K562 (cell line): Measurements from ENCODE around the gene GPR153. TPM values are rescaled to one million over a fixed set of nuclear protein-coding genes. Genes with fewer than 3 reads are reported as not detected.

ENCODE experiments used
- ARID4B ChIP-seq: sonication (generic); formaldehyde crosslinking; IDR thresholded peaks from 2 replicates; pipeline ENCODE4 v1.8.0; 2022; ENCODE audit warnings: mild to moderate bottlenecking, missing genetic modification reagents
- ARNT ChIP-seq, 2 experiments: fragments of 450-650 bp; IDR thresholded peaks; 2 replicates each; pipeline ENCODE4 v1.6.1; 2016; ENCODE audit warnings: mild to moderate bottlenecking in 1 of 2
- CREB5 ChIP-seq: fragments of 250-450 bp; sonication (Bioruptor Pico); IDR thresholded peaks from 2 replicates; pipeline ENCODE4 v1.5.0; 2020; ENCODE audit warnings: mild to moderate bottlenecking
- CREM ChIP-seq: IDR thresholded peaks from 2 replicates; pipeline ENCODE4 v1.6.1; 2014; ENCODE audit warnings: antibody characterized with exemption, low read depth
- EGR1 ChIP-seq: fragments of 450-650 bp; conservative IDR thresholded peaks from 2 replicates; pipeline ENCODE4 v1.6.1; 2017; ENCODE audit warnings: mild to moderate bottlenecking
- HDGF ChIP-seq: fragments of 450-650 bp; IDR thresholded peaks from 2 replicates; pipeline ENCODE4 v1.6.1; 2016
- ILK ChIP-seq: fragments of 450-650 bp; IDR thresholded peaks from 2 replicates; pipeline ENCODE4 v1.6.1; 2016; ENCODE audit warnings: missing genetic modification characterization, low read depth, mild to moderate bottlenecking, missing compliant biosample characterization, moderate library complexity, borderline replicate concordance
- L3MBTL2 ChIP-seq: fragments of 450-650 bp; IDR thresholded peaks from 2 replicates; pipeline ENCODE4 v1.6.1; 2016; ENCODE audit warnings: mild to moderate bottlenecking, moderate library complexity
- PHB2 ChIP-seq: fragments of 450-650 bp; IDR thresholded peaks from 2 replicates; pipeline ENCODE4 v1.6.1; 2017; ENCODE audit warnings: low read depth
- TCF7 ChIP-seq: sonication (generic); IDR thresholded peaks from 2 replicates; pipeline ENCODE4 v1.6.1; 2016; ENCODE audit warnings: antibody characterized with exemption, borderline replicate concordance
- ZKSCAN8 ChIP-seq: fragments of 200-800 bp; sonication (Bioruptor generic); IDR thresholded peaks from 2 replicates; pipeline ENCODE4 v1.6.1; 2016; ENCODE audit warnings: missing genetic modification characterization, missing compliant biosample characterization
- ZNF507 ChIP-seq: conservative IDR thresholded peaks from 2 replicates; pipeline ENCODE4 v1.6.1; 2017; ENCODE audit warnings: missing genetic modification characterization, missing compliant biosample characterization
- polyA plus RNA-seq, 8 experiments: library from polyadenylated mRNA; depleted of rRNA in 4 of 8; stranded (reverse) in 5 of 8; unstranded in 3 of 8; fragments of >200 nt; fragmentation: Nextera tagmentation in 2 of 8; fragmentation: Illumina TruSeq in 1 of 8; extraction: Ambion mirVana in 2 of 8; extraction: Trizol in 1 of 8; gene quantifications; 2 replicates each; pipeline versions ENCODE4 v1.2.1 to v1.2.3, GENCODE V29; 2011 to 2014; ENCODE audit warnings: inconsistent platforms in 1 of 8, missing spikeins in 1 of 8
- total RNA-seq, 7 experiments: library from RNA; depleted of rRNA in 6 of 7; stranded (reverse); fragments of >200 nt in 6 of 7; fragmentation: Illumina TruSeq in 2 of 7; extraction: Trizol in 2 of 7; gene quantifications; 2 replicates each; pipeline versions ENCODE4 v1.2.1 to v1.2.3, GENCODE V29; 2011 to 2021; ENCODE audit warnings: low replicate concordance in 1 of 7
- TF ChIP-seq, protein P1 (sequence below): fragments of 250-450 bp; sonication (Bioruptor Pico); IDR thresholded peaks from 2 replicates; pipeline ENCODE4 v1.5.0; 2020; ENCODE audit warnings: mild to moderate bottlenecking, borderline replicate concordance
- TF ChIP-seq, protein P2 (sequence below): fragments of 450-650 bp; IDR thresholded peaks from 2 replicates; pipeline ENCODE4 v1.6.1; 2016; ENCODE audit warnings: low read depth, mild to moderate bottlenecking, moderate library complexity

Gene GPR153
- total and polyA plus RNA-seq, 9 of the 15 experiments (the other 6 are each of a cell fraction or from before 2014, with no cell fraction given): 0.01 to 1.5 (median 0.51) TPM

GRCh38 chr1:6246497-6247467 lies 14.1 kb downstream of the GPR153 start (continued):
- TF ChIP-seq, protein P1, sequence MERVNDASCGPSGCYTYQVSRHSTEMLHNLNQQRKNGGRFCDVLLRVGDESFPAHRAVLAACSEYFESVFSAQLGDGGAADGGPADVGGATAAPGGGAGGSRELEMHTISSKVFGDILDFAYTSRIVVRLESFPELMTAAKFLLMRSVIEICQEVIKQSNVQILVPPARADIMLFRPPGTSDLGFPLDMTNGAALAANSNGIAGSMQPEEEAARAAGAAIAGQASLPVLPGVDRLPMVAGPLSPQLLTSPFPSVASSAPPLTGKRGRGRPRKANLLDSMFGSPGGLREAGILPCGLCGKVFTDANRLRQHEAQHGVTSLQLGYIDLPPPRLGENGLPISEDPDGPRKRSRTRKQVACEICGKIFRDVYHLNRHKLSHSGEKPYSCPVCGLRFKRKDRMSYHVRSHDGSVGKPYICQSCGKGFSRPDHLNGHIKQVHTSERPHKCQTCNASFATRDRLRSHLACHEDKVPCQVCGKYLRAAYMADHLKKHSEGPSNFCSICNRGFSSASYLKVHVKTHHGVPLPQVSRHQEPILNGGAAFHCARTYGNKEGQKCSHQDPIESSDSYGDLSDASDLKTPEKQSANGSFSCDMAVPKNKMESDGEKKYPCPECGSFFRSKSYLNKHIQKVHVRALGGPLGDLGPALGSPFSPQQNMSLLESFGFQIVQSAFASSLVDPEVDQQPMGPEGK (CRISPR knock-in tag): no peak
- TF ChIP-seq CREB5 (CRISPR knock-in tag): no peak
- no peak for TF ChIP-seq TCF7
- no peak for TF ChIP-seq PHB2
- TF ChIP-seq, protein P2, sequence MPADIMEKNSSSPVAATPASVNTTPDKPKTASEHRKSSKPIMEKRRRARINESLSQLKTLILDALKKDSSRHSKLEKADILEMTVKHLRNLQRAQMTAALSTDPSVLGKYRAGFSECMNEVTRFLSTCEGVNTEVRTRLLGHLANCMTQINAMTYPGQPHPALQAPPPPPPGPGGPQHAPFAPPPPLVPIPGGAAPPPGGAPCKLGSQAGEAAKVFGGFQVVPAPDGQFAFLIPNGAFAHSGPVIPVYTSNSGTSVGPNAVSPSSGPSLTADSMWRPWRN: no peak
- no peak for TF ChIP-seq ZNF507 (tag)
- TF ChIP-seq ARNT (IDR thresholded peaks at IDR 0.05): no peak
- TF ChIP-seq L3MBTL2: no peak
- TF ChIP-seq ILK (tag): no peak
- no peak for TF ChIP-seq EGR1
- TF ChIP-seq HDGF: peak; percentile 60; the same call in 1 of the 2 replicates
- 0 out of 2 replicates have a peak, but pooled peaks have one; percentile 18 for TF ChIP-seq CREM
- TF ChIP-seq ZKSCAN8 (CRISPR knock-in tag): no peak
- no peak for TF ChIP-seq ARID4B (CRISPR knock-in tag)
